Endothelial cell (in vitro differentiated cells): Measurements from ENCODE around the gene ZP3. TPM values are rescaled to one million over a fixed set of nuclear protein-coding genes. Genes with fewer than 3 reads are reported as not detected.
"Not testable (repeated sequence)": the region's sequence is repeated elsewhere in the genome, so short reads cannot be mapped to it uniquely, and the experiment has no call there.

Experiments
- DNase-seq: peaks from one replicate; pipeline ENCODE4 v3.0.0; 2021; ENCODE audit warnings: low spot score
- H3K27ac Mint-ChIP-seq: one replicate; pipeline ENCODE4 v1.8.0; 2021; ENCODE audit warnings: mixed read lengths, inconsistent platforms; ENCODE audit not compliant: unreplicated experiment
- H3K27me3 Mint-ChIP-seq: one replicate; pipeline ENCODE4 v1.8.0; 2021; ENCODE audit warnings: mild to moderate bottlenecking, moderate library complexity, mixed read lengths, inconsistent platforms; ENCODE audit not compliant: unreplicated experiment
- H3K36me3 Mint-ChIP-seq: one replicate; pipeline ENCODE4 v1.8.0; 2021; ENCODE audit warnings: mild to moderate bottlenecking, low read depth, mixed read lengths, inconsistent platforms; ENCODE audit not compliant: unreplicated experiment
- H3K4me1 Mint-ChIP-seq: one replicate; pipeline ENCODE4 v1.8.0; 2021; ENCODE audit warnings: mild to moderate bottlenecking, mixed read lengths, inconsistent platforms; ENCODE audit not compliant: unreplicated experiment
- H3K4me3 Mint-ChIP-seq: one replicate; pipeline ENCODE4 v1.8.0; 2021; ENCODE audit warnings: mild to moderate bottlenecking, mixed read lengths, inconsistent platforms; ENCODE audit not compliant: unreplicated experiment
- H3K9me3 Mint-ChIP-seq: one replicate; pipeline ENCODE4 v1.8.0; 2021; ENCODE audit warnings: mixed read lengths, inconsistent platforms; ENCODE audit not compliant: unreplicated experiment
- total RNA-seq: library from RNA; stranded (reverse); fragmentation: NEBNext Ultra II Directional; extraction: Animal tissue kit (Norgen Biotek cat#: 25700); gene quantifications from one replicate; pipeline ENCODE4 v1.2.1, GENCODE V29; 2021; ENCODE audit not compliant: unreplicated experiment

ZP3 gene
- total RNA-seq, 1 donor from 2014 or later: 105 TPM

GRCh38 chr7:76441792-76442191 is 17.0 kb downstream of the ZP3 start:
- H3K4me3 Mint-ChIP-seq, H3K36me3 Mint-ChIP-seq, DNase-seq, H3K4me1 Mint-ChIP-seq, H3K27me3 Mint-ChIP-seq, H3K27ac Mint-ChIP-seq, H3K9me3 Mint-ChIP-seq: not testable (repeated sequence)

- not testable (repeated sequence) for H3K36me3 Mint-ChIP-seq, H3K9me3 Mint-ChIP-seq, H3K4me3 Mint-ChIP-seq, H3K4me1 Mint-ChIP-seq, H3K27me3 Mint-ChIP-seq, DNase-seq, H3K27ac Mint-ChIP-seq
Observed at GRCh38 chr7:76442664-76443446, 18.1 kb downstream of the ZP3 start.

- H3K4me1 Mint-ChIP-seq, DNase-seq, H3K27ac Mint-ChIP-seq, H3K9me3 Mint-ChIP-seq, H3K4me3 Mint-ChIP-seq, H3K27me3 Mint-ChIP-seq, H3K36me3 Mint-ChIP-seq: not testable (repeated sequence)
Observed at GRCh38 chr7:76443846-76444245, 19.1 kb downstream of the ZP3 start.

GRCh38 chr7:76445577-76446008 is 20.8 kb downstream of the ZP3 start:
- DNase-seq, H3K4me3 Mint-ChIP-seq, H3K27ac Mint-ChIP-seq, H3K36me3 Mint-ChIP-seq, H3K27me3 Mint-ChIP-seq, H3K4me1 Mint-ChIP-seq, H3K9me3 Mint-ChIP-seq: not testable (repeated sequence)

GRCh38 chr7:76457017-76457416 is 32.3 kb downstream of the ZP3 start:
- not testable (repeated sequence) for H3K36me3 Mint-ChIP-seq, H3K4me3 Mint-ChIP-seq, H3K27ac Mint-ChIP-seq, H3K4me1 Mint-ChIP-seq, H3K9me3 Mint-ChIP-seq, H3K27me3 Mint-ChIP-seq, DNase-seq

GRCh38 chr7:76458504-76458903 is 33.8 kb downstream of the ZP3 start:
- H3K4me3 Mint-ChIP-seq, H3K27me3 Mint-ChIP-seq, H3K27ac Mint-ChIP-seq, H3K9me3 Mint-ChIP-seq, DNase-seq, H3K36me3 Mint-ChIP-seq, H3K4me1 Mint-ChIP-seq: not testable (repeated sequence)

- H3K9me3 Mint-ChIP-seq, H3K27ac Mint-ChIP-seq, DNase-seq, H3K4me1 Mint-ChIP-seq, H3K4me3 Mint-ChIP-seq, H3K36me3 Mint-ChIP-seq, H3K27me3 Mint-ChIP-seq: not testable (repeated sequence)
Observed at GRCh38 chr7:76460767-76461166, 36.0 kb downstream of the ZP3 start.

- H3K4me3 Mint-ChIP-seq, H3K4me1 Mint-ChIP-seq, H3K36me3 Mint-ChIP-seq, H3K9me3 Mint-ChIP-seq, H3K27me3 Mint-ChIP-seq, H3K27ac Mint-ChIP-seq: not testable (repeated sequence)
- peak; percentile 25 for DNase-seq
Observed at GRCh38 chr7:76461464-76462101, 36.8 kb downstream of the ZP3 start, which contains the start of gene DTX2. DTX2 (plus strand) TSS chr7:76461709; CDS start chr7:76480510, 18,801 bp downstream.

GRCh38 chr7:76462271-76462882 is 37.6 kb downstream of the ZP3 start:
- not testable (repeated sequence) for H3K36me3 Mint-ChIP-seq, H3K27me3 Mint-ChIP-seq, H3K4me1 Mint-ChIP-seq, H3K27ac Mint-ChIP-seq, DNase-seq, H3K9me3 Mint-ChIP-seq, H3K4me3 Mint-ChIP-seq

GRCh38 chr7:76464959-76465358 is 40.2 kb downstream of the ZP3 start:
- H3K27ac Mint-ChIP-seq: not testable (repeated sequence)

GRCh38 chr7:76465950-76466349 is 41.2 kb downstream of the ZP3 start:
- not testable (repeated sequence) for H3K27me3 Mint-ChIP-seq, H3K9me3 Mint-ChIP-seq, H3K27ac Mint-ChIP-seq, DNase-seq, H3K36me3 Mint-ChIP-seq, H3K4me3 Mint-ChIP-seq, H3K4me1 Mint-ChIP-seq

More at GRCh38 chr7:76464959-76465358, 40.2 kb downstream of the ZP3 start:
- not testable (repeated sequence) for H3K4me3 Mint-ChIP-seq, H3K36me3 Mint-ChIP-seq, H3K27me3 Mint-ChIP-seq, DNase-seq, H3K4me1 Mint-ChIP-seq, H3K9me3 Mint-ChIP-seq
